ENCODE measurements around the gene SYT14. TPM values are rescaled to one million over a fixed set of nuclear protein-coding genes. Genes with fewer than 3 reads are reported as not detected.
"Not testable (repeated sequence)": the region's sequence is repeated elsewhere in the genome, so short reads cannot be mapped to it uniquely, and the experiment has no call there.

Gene SYT14
- total RNA-seq, 1 donor from 2014 or later: not detected

- Mint-ChIP-seq H3K4me3 (no peak overlapping the region), H3K36me3 (ENCODE audit: low read depth) (no peaks in the 10 kb centered on the region), H3K27me3 (peaks cover 2% of the 10 kb centered on the region), H3K9me3 (no peaks in the 10 kb centered on the region), H3K27ac (no peak overlapping the region), H3K4me1 (no peaks in the 10 kb centered on the region)
- DNase-seq: no peak
- intact Hi-C loops (cut with micrococcal nuclease): no loop called here
Observed at GRCh38 chr1:209911746-209912145, 26.3 kb upstream of the SYT14 start.

GRCh38 chr1:209912306-209912705 is 25.7 kb upstream of the SYT14 start:
- DNase-seq: no peak
- H3K27ac Mint-ChIP-seq: no peak overlapping the region
- H3K4me1 Mint-ChIP-seq: no peaks in the 10 kb centered on the region
- no peak overlapping the region for H3K4me3 Mint-ChIP-seq
- H3K27me3 Mint-ChIP-seq: peaks cover 2% of the 10 kb centered on the region
- no peaks in the 10 kb centered on the region for H3K9me3 Mint-ChIP-seq
- intact Hi-C loops (cut with micrococcal nuclease): no loop called here
- H3K36me3 Mint-ChIP-seq (ENCODE audit: low read depth): no peaks in the 10 kb centered on the region

- H3K27ac Mint-ChIP-seq; DNase-seq; intact Hi-C loops (cut with micrococcal nuclease); H3K4me3 Mint-ChIP-seq; H3K36me3 Mint-ChIP-seq (ENCODE audit: low read depth); H3K4me1 Mint-ChIP-seq; H3K27me3 Mint-ChIP-seq: not testable (repeated sequence)
- peaks cover 11% of the 10 kb centered on the region for H3K9me3 Mint-ChIP-seq
Observed at GRCh38 chr1:209919637-209920036, 18.4 kb upstream of the SYT14 start.

- Mint-ChIP-seq H3K27ac (no peak overlapping the region), H3K9me3 (peaks cover 11% of the 10 kb centered on the region), H3K27me3 (peaks cover 6% of the 10 kb centered on the region), H3K36me3 (ENCODE audit: low read depth) (no peaks in the 10 kb centered on the region), H3K4me3 (no peak overlapping the region), H3K4me1 (no peaks in the 10 kb centered on the region)
- DNase-seq: no peak
- intact Hi-C loops (cut with micrococcal nuclease): no loop called here
Observed at GRCh38 chr1:209920844-209921243, 17.2 kb upstream of the SYT14 start.

- intact Hi-C loops (cut with micrococcal nuclease): no loop called here
- Mint-ChIP-seq H3K27me3 (peaks cover 9% of the 10 kb centered on the region), H3K9me3 (peaks cover 11% of the 10 kb centered on the region), H3K4me3 (no peak overlapping the region), H3K27ac (no peak overlapping the region), H3K4me1 (no peaks in the 10 kb centered on the region), H3K36me3 (ENCODE audit: low read depth) (no peaks in the 10 kb centered on the region)
- DNase-seq: no peak
Observed at GRCh38 chr1:209924390-209924789, 13.6 kb upstream of the SYT14 start.

- no peak for DNase-seq
- Mint-ChIP-seq H3K36me3 (ENCODE audit: low read depth) (no peaks in the 10 kb centered on the region), H3K27ac (no peak overlapping the region), H3K9me3 (peaks cover under 1% of the 10 kb centered on the region), H3K4me1 (no peaks in the 10 kb centered on the region), H3K27me3 (peaks cover 12% of the 10 kb centered on the region), H3K4me3 (no peak overlapping the region)
- intact Hi-C loops (cut with micrococcal nuclease): no loop called here
Observed at GRCh38 chr1:209926045-209926444, 12.0 kb upstream of the SYT14 start.

GRCh38 chr1:209927466-209927865 is 10.6 kb upstream of the SYT14 start:
- no peaks in the 10 kb centered on the region for H3K4me1 Mint-ChIP-seq
- H3K9me3 Mint-ChIP-seq: no peaks in the 10 kb centered on the region
- H3K27ac Mint-ChIP-seq: no peak overlapping the region
- H3K27me3 Mint-ChIP-seq: peaks cover 19% of the 10 kb centered on the region
- intact Hi-C loops (cut with micrococcal nuclease): no loop called here
- H3K36me3 Mint-ChIP-seq (ENCODE audit: low read depth): no peaks in the 10 kb centered on the region
- no peak for DNase-seq
- H3K4me3 Mint-ChIP-seq: no peak overlapping the region

GRCh38 chr1:209929751-209930150 is 8.3 kb upstream of the SYT14 start:
- H3K36me3 Mint-ChIP-seq (ENCODE audit: low read depth): no peaks in the 10 kb centered on the region
- DNase-seq: no peak
- intact Hi-C loops (cut with micrococcal nuclease): loop anchor here (10.0 kb wide), 1 partner anchor 45 kb away; no protein-coding TSS in a partner anchor
- no peak overlapping the region for H3K27ac Mint-ChIP-seq
- H3K4me1 Mint-ChIP-seq: no peaks in the 10 kb centered on the region
- H3K9me3 Mint-ChIP-seq: no peaks in the 10 kb centered on the region
- peaks cover 32% of the 10 kb centered on the region for H3K27me3 Mint-ChIP-seq
- no peak overlapping the region for H3K4me3 Mint-ChIP-seq

GRCh38 chr1:209931141-209931540 is 6.9 kb upstream of the SYT14 start:
- no peak overlapping the region for H3K4me3 Mint-ChIP-seq
- no peak for DNase-seq
- no peaks in the 10 kb centered on the region for H3K36me3 Mint-ChIP-seq (ENCODE audit: low read depth)
- no peaks in the 10 kb centered on the region for H3K4me1 Mint-ChIP-seq
- H3K9me3 Mint-ChIP-seq: no peaks in the 10 kb centered on the region
- peaks cover 37% of the 10 kb centered on the region for H3K27me3 Mint-ChIP-seq
- no peak overlapping the region for H3K27ac Mint-ChIP-seq
- intact Hi-C loops (cut with micrococcal nuclease): loop anchor here (10.0 kb wide), 1 partner anchor 46 kb away; no protein-coding TSS in a partner anchor

GRCh38 chr1:209936125-209936524 is 1.9 kb upstream of the SYT14 start:
- H3K27me3 Mint-ChIP-seq: peaks cover 71% of the 10 kb centered on the region
- DNase-seq: no peak
- intact Hi-C loops (cut with micrococcal nuclease): loop anchor here (10.0 kb wide), 1 partner anchor 51 kb away; no protein-coding TSS in a partner anchor
- no peak overlapping the region for H3K27ac Mint-ChIP-seq
- H3K36me3 Mint-ChIP-seq (ENCODE audit: low read depth): peaks cover 3% of the 10 kb centered on the region
- H3K9me3 Mint-ChIP-seq: no peaks in the 10 kb centered on the region
- peaks cover 8% of the 10 kb centered on the region for H3K4me1 Mint-ChIP-seq
- no peak overlapping the region for H3K4me3 Mint-ChIP-seq

- H3K27ac Mint-ChIP-seq: no peak overlapping the region
- intact Hi-C loops (cut with micrococcal nuclease): no loop called here
- no peak overlapping the region for H3K4me3 Mint-ChIP-seq
- DNase-seq: no peak
- no peaks in the 10 kb centered on the region for H3K4me1 Mint-ChIP-seq
- no peaks in the 10 kb centered on the region for H3K9me3 Mint-ChIP-seq
- peaks cover 25% of the 10 kb centered on the region for H3K27me3 Mint-ChIP-seq
- no peaks in the 10 kb centered on the region for H3K36me3 Mint-ChIP-seq (ENCODE audit: low read depth)
Observed at GRCh38 chr1:209945377-209945776, 7.4 kb downstream of the SYT14 start.

- Mint-ChIP-seq H3K36me3 (ENCODE audit: low read depth) (no peaks in the 10 kb centered on the region), H3K4me3 (no peak overlapping the region), H3K4me1 (no peaks in the 10 kb centered on the region), H3K27me3 (peaks cover 11% of the 10 kb centered on the region), H3K9me3 (no peaks in the 10 kb centered on the region), H3K27ac (no peak overlapping the region)
- no peak for DNase-seq
- intact Hi-C loops (cut with micrococcal nuclease): no loop called here
Observed at GRCh38 chr1:209948155-209948554, 10.1 kb downstream of the SYT14 start.

- H3K4me3 Mint-ChIP-seq: no peak overlapping the region
- no peaks in the 10 kb centered on the region for H3K36me3 Mint-ChIP-seq (ENCODE audit: low read depth)
- H3K27ac Mint-ChIP-seq: no peak overlapping the region
- no peak for DNase-seq
- peaks cover 17% of the 10 kb centered on the region for H3K27me3 Mint-ChIP-seq
- intact Hi-C loops (cut with micrococcal nuclease): no loop called here
- H3K4me1 Mint-ChIP-seq: no peaks in the 10 kb centered on the region
- H3K9me3 Mint-ChIP-seq: no peaks in the 10 kb centered on the region
Observed at GRCh38 chr1:209956116-209956515, 18.1 kb downstream of the SYT14 start.

GRCh38 chr1:209959623-209960022 is 21.6 kb downstream of the SYT14 start:
- H3K36me3 Mint-ChIP-seq (ENCODE audit: low read depth): no peaks in the 10 kb centered on the region

GRCh38 chr1:209960926-209961325 is 22.9 kb downstream of the SYT14 start:
- intact Hi-C loops (cut with micrococcal nuclease): no loop called here
- no peak for DNase-seq
- Mint-ChIP-seq H3K9me3 (no peaks in the 10 kb centered on the region), H3K36me3 (ENCODE audit: low read depth) (no peaks in the 10 kb centered on the region), H3K4me3 (no peak overlapping the region), H3K27me3 (peaks cover 24% of the 10 kb centered on the region), H3K27ac (no peak overlapping the region), H3K4me1 (no peaks in the 10 kb centered on the region)

More at GRCh38 chr1:209959623-209960022, 21.6 kb downstream of the SYT14 start:
- Mint-ChIP-seq H3K27ac (no peak overlapping the region), H3K27me3 (peaks cover 29% of the 10 kb centered on the region), H3K4me1 (no peaks in the 10 kb centered on the region), H3K4me3 (no peak overlapping the region), H3K9me3 (no peaks in the 10 kb centered on the region)
- intact Hi-C loops (cut with micrococcal nuclease): no loop called here
- DNase-seq: no peak

Data from activated CD4-positive, alpha-beta T cell treated with anti-CD3 and anti-CD28 coated beads, Interleukin-2, amount 10 ng/mL, durations not matched to agents 24 days and 14 days (primary cell).